NCI-H1092 treated with DMSO at 0.1 percent for 48 hours (cell line): ENCODE data around the gene CYP27A1.

Experiments
- DNase-seq: peaks from one replicate; lab custom pipeline; 2025; lab: John Stamatoyannopoulos, UW

Gene CYP27A1

DNA sequence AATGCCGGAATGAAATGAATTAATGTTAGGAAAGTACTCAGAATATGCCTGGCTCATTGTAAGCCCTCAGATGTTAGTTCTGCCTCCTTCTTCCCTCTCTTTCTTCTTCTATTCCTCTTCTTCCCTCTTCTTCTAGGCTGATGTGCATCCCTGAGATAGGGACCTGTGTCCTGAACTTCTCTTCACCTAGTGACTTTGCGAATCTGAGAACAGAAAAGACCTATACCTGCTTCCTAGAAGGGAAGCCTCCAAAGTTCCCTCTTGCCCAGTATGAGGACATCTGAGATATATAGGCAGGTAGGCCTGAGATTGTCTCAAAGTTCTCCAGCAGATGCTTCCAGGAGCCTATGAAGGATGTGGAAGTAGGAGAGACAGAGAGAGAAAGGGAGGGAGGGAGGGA lies 8.1 kb upstream of the CYP27A1 start:
- no peak for DNase-seq

GRCh38 chr2:218776488-218776887 lies 5.5 kb upstream of the CYP27A1 start:
- DNase-seq = no peak

DNA sequence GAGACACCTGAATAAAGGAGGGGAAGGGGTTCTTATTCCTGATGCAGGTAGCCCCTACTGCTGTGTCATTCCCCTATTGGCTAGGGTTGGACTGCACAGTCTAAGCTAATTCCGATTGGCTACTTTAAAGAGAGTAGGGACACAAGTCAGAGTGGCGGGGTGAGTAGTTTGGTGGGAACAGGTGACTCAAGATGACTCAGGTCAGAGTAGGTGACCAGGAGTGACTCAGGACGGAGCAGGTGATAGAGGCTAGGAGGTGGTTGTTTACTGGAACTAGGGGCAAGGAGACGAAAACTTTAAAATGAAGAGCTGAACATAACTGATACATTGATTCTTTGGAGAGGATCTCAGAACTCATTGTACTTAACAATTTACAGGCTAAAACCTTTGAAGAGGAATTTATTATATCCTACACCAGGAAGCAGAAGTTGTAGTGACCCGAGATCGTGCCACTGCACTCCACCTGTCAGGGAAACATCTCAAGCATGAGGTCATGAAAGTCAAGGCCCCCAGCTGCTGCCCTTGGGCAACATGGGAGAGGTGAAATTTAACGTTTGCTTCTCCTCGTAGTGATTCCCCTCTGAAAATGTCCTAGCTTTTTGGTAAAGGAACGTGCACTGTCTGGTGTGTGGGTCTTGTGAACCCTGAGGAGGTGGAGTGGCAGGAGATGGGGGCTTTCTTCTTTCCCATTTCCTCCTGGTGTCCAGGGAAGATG lies 4.5 kb upstream of the CYP27A1 start:
- no peak for DNase-seq

DNA sequence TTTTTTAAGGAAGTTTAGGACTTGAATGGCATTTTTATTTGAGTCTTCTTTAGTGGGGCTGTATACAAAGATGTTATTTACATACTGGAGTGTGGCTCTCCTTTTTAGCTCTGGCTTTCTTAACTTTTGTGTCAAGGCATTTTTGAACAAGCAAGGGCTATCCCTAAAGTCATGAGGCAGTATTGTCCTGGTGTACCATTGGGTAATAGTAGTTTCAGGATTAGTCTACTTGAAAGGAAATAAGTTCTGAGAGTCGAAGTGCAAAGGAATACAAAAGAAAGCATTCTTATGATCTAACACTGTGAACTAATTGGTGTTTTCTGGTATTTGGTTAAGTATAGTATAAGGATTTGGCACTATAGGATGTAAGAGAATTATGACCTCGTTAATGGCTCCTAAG lies 1.9 kb upstream of the CYP27A1 start:
- DNase-seq = no peak

- DNase-seq = peak; percentile 1
Measured at GRCh38 chr2:218780851-218781690, 876 bp upstream of the CYP27A1 start.

GRCh38 chr2:218782528-218782844 lies 539 bp downstream of the CYP27A1 start:
- no peak for DNase-seq

GRCh38 chr2:218783688-218784087 lies 1.7 kb downstream of the CYP27A1 start:
- no peak for DNase-seq

DNA sequence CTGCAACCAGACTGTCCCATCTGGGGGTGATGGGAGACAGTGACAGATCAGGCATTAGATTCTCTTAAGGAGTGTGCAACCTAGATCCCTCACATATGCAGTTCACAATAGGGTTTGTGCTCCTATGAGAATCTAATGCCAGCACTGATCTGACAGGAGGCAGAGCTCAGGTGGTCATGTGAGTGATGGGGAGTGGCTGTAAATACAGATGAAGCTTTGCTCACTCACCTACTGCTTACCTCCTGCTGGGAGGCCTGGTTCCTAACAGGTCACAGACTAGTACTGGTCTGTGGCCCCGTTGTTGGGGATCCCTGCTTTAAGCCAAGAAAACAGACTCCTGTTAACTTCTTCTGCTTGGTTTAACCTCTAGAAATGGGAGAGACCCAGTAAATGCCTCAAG lies 3.2 kb downstream of the CYP27A1 start:
- DNase-seq = no peak

DNA sequence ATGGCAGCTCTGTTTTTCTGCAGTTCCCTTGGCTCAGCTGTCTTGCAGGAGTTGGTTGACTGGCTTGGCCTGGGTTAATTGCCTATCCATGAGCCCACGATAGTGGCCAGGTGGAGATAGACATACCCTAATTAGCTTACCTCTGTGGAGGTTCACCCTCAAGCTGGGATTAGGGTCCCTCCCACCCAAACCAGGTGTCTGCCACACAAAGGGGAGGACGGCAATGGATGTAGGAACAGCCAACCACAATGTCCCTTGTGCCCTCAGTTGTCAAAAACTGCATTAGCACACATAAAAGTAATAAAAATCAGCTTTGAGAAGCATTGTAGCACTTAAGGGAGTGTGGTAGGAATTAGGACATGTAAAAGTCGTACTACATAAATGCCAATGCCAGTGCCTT lies 4.2 kb downstream of the CYP27A1 start:
- no peak for DNase-seq

- DNase-seq = no peak
Measured at GRCh38 chr2:218788529-218789255, 6.7 kb downstream of the CYP27A1 start.

- no peak for DNase-seq
Measured at GRCh38 chr2:218792433-218792832, 10.5 kb downstream of the CYP27A1 start.

- no peak for DNase-seq
Measured at GRCh38 chr2:218796691-218797090, 14.7 kb downstream of the CYP27A1 start.

DNA sequence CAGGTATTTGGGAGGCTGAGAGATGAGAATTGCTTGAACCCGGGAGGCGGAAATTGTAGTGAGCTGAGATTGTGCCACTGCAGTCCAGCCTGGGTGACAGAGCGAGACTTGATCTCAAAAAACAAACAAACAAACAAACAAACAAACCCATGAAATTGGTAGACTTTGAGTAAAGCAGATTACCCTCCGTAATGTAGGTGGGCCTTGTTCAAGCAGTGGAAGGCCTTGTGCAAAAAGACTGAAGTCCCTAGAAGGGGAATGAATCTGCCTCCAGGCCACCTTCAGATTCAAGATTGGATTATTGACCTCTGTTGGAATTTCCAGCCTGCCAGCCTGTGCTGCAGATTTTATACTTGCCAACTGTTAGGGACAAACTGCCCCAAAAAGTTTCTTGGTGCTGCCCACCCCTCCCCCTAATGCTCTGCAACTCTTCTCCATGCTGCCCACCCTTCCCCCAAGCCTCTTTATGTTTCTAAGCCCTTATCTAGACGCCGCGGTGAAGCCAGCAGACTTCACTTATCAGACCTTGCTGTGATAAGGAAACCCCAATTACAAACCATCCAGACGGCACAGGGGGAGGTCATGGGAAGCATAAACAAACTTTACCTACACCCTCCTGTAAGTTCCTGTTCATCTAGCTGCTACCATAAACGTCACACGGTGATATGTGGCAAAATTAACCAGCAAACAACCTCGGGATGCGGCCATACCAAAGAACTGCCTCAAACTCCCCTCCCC lies 17.0 kb downstream of the CYP27A1 start:
- no peak for DNase-seq

- no peak for DNase-seq
Measured at GRCh38 chr2:218799990-218800389, 18.0 kb downstream of the CYP27A1 start.

- no peak for DNase-seq
Measured at GRCh38 chr2:218802386-218802994, 20.5 kb downstream of the CYP27A1 start.

DNA sequence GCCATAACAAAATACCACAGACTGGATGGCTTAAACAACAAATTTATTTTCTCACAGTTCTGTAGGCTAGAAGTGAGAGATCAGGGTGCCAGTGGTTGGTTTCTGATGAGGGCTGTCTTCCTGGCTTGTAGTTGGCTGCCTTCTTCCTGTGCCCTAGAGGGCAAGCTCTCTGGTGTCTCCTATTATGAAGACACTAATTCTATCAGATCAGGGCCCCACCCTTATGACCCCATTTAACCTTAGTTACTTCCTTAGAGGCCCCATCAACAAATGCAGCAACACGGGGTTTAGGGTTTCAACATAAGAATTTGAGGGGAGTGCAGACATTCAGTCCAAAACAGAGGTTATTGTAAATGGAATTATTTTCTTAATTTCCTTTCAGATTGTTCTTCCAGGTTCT lies 22.9 kb downstream of the CYP27A1 start:
- DNase-seq = no peak

DNA sequence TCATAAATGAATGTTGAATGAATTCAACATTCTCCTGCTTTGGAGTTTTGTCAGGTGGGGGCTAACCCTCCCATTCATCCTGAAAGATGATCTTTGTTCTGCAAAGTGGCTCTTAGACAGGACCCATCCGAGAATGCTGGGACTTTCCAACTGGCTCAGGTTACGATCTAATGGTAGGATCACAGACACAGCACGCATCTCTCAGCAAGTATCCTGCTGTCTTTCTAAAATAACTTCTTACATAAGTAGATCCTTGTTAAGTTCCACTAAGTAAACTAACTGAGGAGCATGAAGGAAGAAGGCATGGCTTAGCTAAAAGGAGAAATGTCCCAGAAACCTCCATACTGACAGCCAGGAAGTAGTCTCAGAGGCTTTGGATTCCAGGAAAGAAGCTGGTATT lies 23.7 kb downstream of the CYP27A1 start:
- DNase-seq = no peak

DNA sequence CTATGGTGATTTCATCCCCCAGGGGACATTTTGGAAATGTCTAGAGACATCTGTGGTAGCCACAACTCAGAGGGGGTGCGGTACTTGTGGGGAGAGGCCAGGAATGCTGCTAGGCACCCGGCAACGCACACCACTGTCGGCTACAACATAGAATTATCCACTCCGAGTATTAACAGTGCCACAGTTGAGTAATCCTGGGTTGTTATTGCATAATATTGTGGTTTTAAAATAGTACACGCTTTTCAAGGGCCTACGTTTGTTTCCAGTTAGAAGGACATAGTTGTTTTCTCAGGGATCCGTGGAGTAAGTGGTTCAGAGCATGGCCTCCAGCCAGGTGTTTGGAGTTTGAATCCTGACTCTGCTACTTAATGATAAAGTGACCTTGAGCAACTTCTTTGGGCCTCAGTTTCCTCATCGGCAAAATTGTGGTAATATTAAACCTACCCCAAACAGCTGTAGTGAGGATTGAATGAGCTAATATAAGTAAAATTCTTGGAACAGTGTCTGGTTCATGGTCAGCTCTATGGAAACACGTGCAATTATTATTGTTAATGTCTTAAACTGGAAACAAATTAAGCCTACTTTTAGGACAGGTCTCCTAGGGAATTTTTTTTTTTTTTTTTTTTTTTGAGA lies 24.5 kb downstream of the CYP27A1 start:
- no peak for DNase-seq

- DNase-seq = no peak
Measured at GRCh38 chr2:218807626-218808025, 25.7 kb downstream of the CYP27A1 start.

DNA sequence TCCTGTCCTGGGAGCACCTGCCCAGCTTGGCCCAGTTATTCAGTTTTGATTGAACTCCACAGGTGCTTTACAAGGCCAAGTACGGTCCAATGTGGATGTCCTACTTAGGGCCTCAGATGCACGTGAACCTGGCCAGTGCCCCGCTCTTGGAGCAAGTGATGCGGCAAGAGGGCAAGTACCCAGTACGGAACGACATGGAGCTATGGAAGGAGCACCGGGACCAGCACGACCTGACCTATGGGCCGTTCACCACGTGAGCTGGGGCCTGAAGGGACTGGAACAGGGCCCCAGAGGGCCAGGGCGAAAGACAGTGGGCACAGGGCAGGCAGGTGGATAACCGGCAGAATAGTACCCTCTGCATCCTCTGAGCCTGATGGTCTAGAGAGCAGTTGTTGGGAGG lies 27.6 kb downstream of the CYP27A1 start:
- no peak for DNase-seq

- no peak for DNase-seq
Measured at GRCh38 chr2:218810256-218810655, 28.3 kb downstream of the CYP27A1 start.
